Hepatocyte (in vitro differentiated cells): ENCODE data around the gene GIMAP5. TPM values are rescaled to one million over a fixed set of nuclear protein-coding genes. Genes with fewer than 3 reads are reported as not detected.

Experiments
- DNase-seq: peaks from one replicate; pipeline ENCODE4 v3.0.0-alpha.2; 2016; ENCODE audit warnings: low spot score
- H2AFZ ChIP-seq: fragments of 200-600 bp; sonication (generic); 2 replicates; pipeline ENCODE4 v1.6.0; 2016; ENCODE audit warnings: antibody characterized with exemption, mild to moderate bottlenecking
- H3K27ac ChIP-seq: fragments of 200-600 bp; sonication (generic); 2 replicates; pipeline ENCODE4 v1.5.1; 2016; ENCODE audit warnings: mild to moderate bottlenecking
- H3K27me3 ChIP-seq: fragments of 200-600 bp; sonication (generic); 2 replicates; pipeline ENCODE4 v1.6.1; 2016
- H3K36me3 ChIP-seq: fragments of 200-600 bp; sonication (generic); replicated peaks from 2 replicates; pipeline ENCODE4 v1.5.1; 2016; ENCODE audit warnings: low read depth; ENCODE audit not compliant: insufficient read depth
- H3K4me1 ChIP-seq: fragments of 200-600 bp; sonication (generic); 2 replicates; pipeline ENCODE4 v1.5.1; 2016; ENCODE audit warnings: mild to moderate bottlenecking, moderate library complexity; ENCODE audit not compliant: insufficient read depth
- H3K4me2 ChIP-seq: fragments of 200-600 bp; sonication (generic); 2 replicates; pipeline ENCODE4 v1.6.0; 2016
- H3K4me3 ChIP-seq: fragments of 200-600 bp; sonication (generic); 2 replicates; pipeline ENCODE4 v1.5.1; 2016; ENCODE audit warnings: mild to moderate bottlenecking
- H3K79me2 ChIP-seq: fragments of 200-600 bp; sonication (generic); 2 replicates; pipeline ENCODE4 v1.6.0; 2017; ENCODE audit warnings: mild to moderate bottlenecking
- H3K9me2 ChIP-seq: fragments of 200-600 bp; sonication (generic); replicated peaks from 2 replicates; pipeline ENCODE4 v1.6.0; 2017; ENCODE audit warnings: mild to moderate bottlenecking; ENCODE audit not compliant: insufficient read depth
- H3K9me3 ChIP-seq: fragments of 200-600 bp; sonication (generic); 2 replicates; pipeline ENCODE4 v1.5.1; 2016; ENCODE audit warnings: low read depth, mild to moderate bottlenecking
- H4K20me1 ChIP-seq: fragments of 200-600 bp; sonication (generic); 2 replicates; pipeline ENCODE4 v1.6.0; 2016; ENCODE audit warnings: mild to moderate bottlenecking; ENCODE audit not compliant: insufficient read depth, poor library complexity, severe bottlenecking
- CTCF ChIP-seq: fragments of 200-600 bp; sonication (generic); IDR thresholded peaks from 2 replicates; pipeline ENCODE4 v1.5.1; 2016; ENCODE audit warnings: antibody characterized with exemption, mild to moderate bottlenecking; ENCODE audit not compliant: poor library complexity
- EZH2 ChIP-seq: fragments of 200-600 bp; sonication (generic); IDR thresholded peaks from 2 replicates; pipeline ENCODE4 v1.6.1; 2016; ENCODE audit warnings: antibody characterized with exemption, mild to moderate bottlenecking, borderline replicate concordance
- EZH2phosphoT487 ChIP-seq: fragments of 200-600 bp; sonication (generic); IDR thresholded peaks from one replicate; pipeline ENCODE4 v1.6.1; 2018; ENCODE audit warnings: antibody characterized with exemption, mild to moderate bottlenecking, low read depth, moderate library complexity; ENCODE audit not compliant: unreplicated experiment, severe bottlenecking
- WGBS: methylation state at CpG from one replicate; pipeline ENCODE4 v1.1.6; 2016; ENCODE audit warnings: low lambda C conversion rate; ENCODE audit errors: missing lambda C conversion rate; 5-methylcytosine and 5-hydroxymethylcytosine counted together
- polyA plus RNA-seq: library from polyadenylated mRNA; unstranded; fragments of >200 nt; fragmentation: Nextera tagmentation; extraction: Ambion mirVana; gene quantifications from 2 replicates; pipeline ENCODE4 v1.2.1, GENCODE V29; 2016
- total RNA-seq: library from RNA; depleted of rRNA; stranded (reverse); fragments of >200 nt; gene quantifications from 2 replicates; pipeline ENCODE4 v1.2.3, GENCODE V29; 2014

The GIMAP5 gene
- total and polyA plus RNA-seq, 2 experiments from 2014 or later: 0.40 to 0.79 TPM

GRCh38 chr7:150734254-150734653 lies 3.0 kb upstream of the GIMAP5 start:
- Histone ChIP-seq H3K4me1 (no peaks in the 10 kb centered on the region), H2AFZ (no peak overlapping the region), H3K27me3 (peaks cover 29% of the 10 kb centered on the region), H4K20me1 (no peaks in the 10 kb centered on the region), H3K4me3 (no peak overlapping the region), H3K27ac (no peak overlapping the region), H3K79me2 (no peaks in the 10 kb centered on the region), H3K9me2 (no peaks in the 10 kb centered on the region), H3K36me3 (no peaks in the 10 kb centered on the region), H3K4me2 (no peak overlapping the region), H3K9me3 (no peaks in the 10 kb centered on the region)
- 66% methylated on average over 3 of the region's 3 CpGs for WGBS
- TF ChIP-seq EZH2phosphoT487 (no peak), EZH2 (no peak), CTCF (no peak)
- no peak for DNase-seq

- WGBS: 36% methylated on average over 3 of the region's 3 CpGs
- Histone ChIP-seq H3K36me3 (no peaks in the 10 kb centered on the region), H3K4me1 (no peaks in the 10 kb centered on the region), H3K9me2 (no peaks in the 10 kb centered on the region), H2AFZ (no peak overlapping the region), H3K4me3 (no peak overlapping the region), H3K27ac (no peak overlapping the region), H3K4me2 (no peak overlapping the region), H3K27me3 (peaks cover 29% of the 10 kb centered on the region), H4K20me1 (no peaks in the 10 kb centered on the region), H3K9me3 (no peaks in the 10 kb centered on the region), H3K79me2 (no peaks in the 10 kb centered on the region)
- no peak for DNase-seq
- TF ChIP-seq EZH2 (no peak), EZH2phosphoT487 (no peak), CTCF (no peak)
Observed at GRCh38 chr7:150735596-150736358, 1.4 kb upstream of the GIMAP5 start.

GRCh38 chr7:150736864-150737263 lies 354 bp upstream of the GIMAP5 start:
- no peaks in the 10 kb centered on the region for H3K36me3 ChIP-seq
- peaks cover 37% of the 10 kb centered on the region for H3K27me3 ChIP-seq
- no peaks in the 10 kb centered on the region for H3K79me2 ChIP-seq
- no peak overlapping the region for H3K4me3 ChIP-seq
- H3K9me2 ChIP-seq: no peaks in the 10 kb centered on the region
- no peak overlapping the region for H3K27ac ChIP-seq
- 60% methylated on average over 4 of the region's 4 CpGs for WGBS
- no peaks in the 10 kb centered on the region for H3K4me1 ChIP-seq
- TF ChIP-seq EZH2: no peak
- TF ChIP-seq CTCF: no peak
- TF ChIP-seq EZH2phosphoT487: no peak
- H3K4me2 ChIP-seq: no peak overlapping the region
- H2AFZ ChIP-seq: no peak overlapping the region
- H3K9me3 ChIP-seq: no peaks in the 10 kb centered on the region
- no peaks in the 10 kb centered on the region for H4K20me1 ChIP-seq
- no peak for DNase-seq

- H3K79me2 ChIP-seq: no peaks in the 10 kb centered on the region
- H3K4me1 ChIP-seq: no peaks in the 10 kb centered on the region
- peaks cover 38% of the 10 kb centered on the region for H3K27me3 ChIP-seq
- H3K9me3 ChIP-seq: no peaks in the 10 kb centered on the region
- DNase-seq: no peak
- no peaks in the 10 kb centered on the region for H4K20me1 ChIP-seq
- 85% methylated on average over 5 of the region's 5 CpGs for WGBS
- no peak overlapping the region for H3K4me2 ChIP-seq
- no peak overlapping the region for H2AFZ ChIP-seq
- H3K9me2 ChIP-seq: no peaks in the 10 kb centered on the region
- no peak for TF ChIP-seq EZH2phosphoT487
- no peak for TF ChIP-seq CTCF
- no peak for TF ChIP-seq EZH2
- H3K4me3 ChIP-seq: no peak overlapping the region
- H3K27ac ChIP-seq: no peak overlapping the region
- no peaks in the 10 kb centered on the region for H3K36me3 ChIP-seq
Observed at GRCh38 chr7:150738092-150738491, 874 bp downstream of the GIMAP5 start.
